Ishikawa (cell line): Measurements from ENCODE around the gene ARHGEF40.

Experiments
- CEBPB ChIP-seq: IDR thresholded peaks from 2 replicates; pipeline ENCODE4 v1.6.1; 2012
- EGR1 ChIP-seq: IDR thresholded peaks from 2 replicates; pipeline ENCODE4 v1.6.1; 2012
- EP300 ChIP-seq: IDR thresholded peaks from 2 replicates; pipeline ENCODE4 v1.6.1; 2012; ENCODE audit warnings: borderline replicate concordance
- FOXM1 ChIP-seq: IDR thresholded peaks from 2 replicates; pipeline ENCODE4 v1.6.1; 2012; ENCODE audit warnings: low read depth, borderline replicate concordance
- MAX ChIP-seq: IDR thresholded peaks from 2 replicates; pipeline ENCODE4 v1.6.1; 2012
- NFIC ChIP-seq: IDR thresholded peaks from 2 replicates; pipeline ENCODE4 v1.6.1; 2012
- RAD21 ChIP-seq: IDR thresholded peaks from 2 replicates; pipeline ENCODE4 v1.6.1; 2012; ENCODE audit warnings: low read depth
- REST ChIP-seq: IDR thresholded peaks from 2 replicates; pipeline ENCODE4 v1.6.1; 2012; ENCODE audit warnings: low read depth, mild to moderate bottlenecking
- TAF1 ChIP-seq: IDR thresholded peaks from 2 replicates; pipeline ENCODE4 v1.6.1; 2012; ENCODE audit warnings: low read depth, mild to moderate bottlenecking
- TCF12 ChIP-seq: IDR thresholded peaks from 2 replicates; pipeline ENCODE4 v1.6.1; 2012; ENCODE audit warnings: low read depth
- TEAD4 ChIP-seq: IDR thresholded peaks from 2 replicates; pipeline ENCODE4 v1.6.1; 2012
- YY1 ChIP-seq: IDR thresholded peaks from 2 replicates; pipeline ENCODE4 v1.6.1; 2012; ENCODE audit warnings: low read depth
- ZBTB7A ChIP-seq: IDR thresholded peaks from 2 replicates; pipeline ENCODE4 v1.6.1; 2012; ENCODE audit warnings: low read depth

- TF ChIP-seq EGR1 (no peak), TAF1 (no peak), MAX (no peak), FOXM1 (no peak), CEBPB (no peak), TCF12 (no peak), YY1 (no peak), REST (no peak), RAD21 (no peak), ZBTB7A (no peak), NFIC (no peak), EP300 (peak; percentile 44; the same call in 1 of the 2 replicates), TEAD4 (peak; percentile 65)
Observed at GRCh38 chr14:21093769-21094681, 23.9 kb downstream of the ARHGEF40 start.
